Measurements from ENCODE around the gene TEP1. TPM values are rescaled to one million over a fixed set of nuclear protein-coding genes. Genes with fewer than 3 reads are reported as not detected.

TEP1 gene
- total and polyA plus RNA-seq, 2 of the 13 experiments (the other 11 are each of a cell fraction or from before 2014, with no cell fraction given), result 11.0 to 12.8 TPM

- TF ChIP-seq JUND (CRISPR knock-in tag; IDR thresholded peaks at IDR 0.05), result no peak
- TF ChIP-seq TFDP2 (CRISPR knock-in tag; IDR thresholded peaks at IDR 0.05), result peak; percentile 20; the same call in 1 of the 2 replicates
- TF ChIP-seq SALL1 (CRISPR knock-in tag; IDR thresholded peaks at IDR 0.05), result peak; percentile 85
- TF ChIP-seq ATF4 (CRISPR knock-in tag; IDR thresholded peaks at IDR 0.05), result no peak; a peak in 1 of 4 replicates
- no peak for TF ChIP-seq HNF4G (IDR thresholded peaks at IDR 0.05; ENCODE audit: borderline replicate concordance, low read depth, low read length)
- no peak for TF ChIP-seq HNF4G (CRISPR knock-in tag; IDR thresholded peaks at IDR 0.05; ENCODE audit: borderline replicate concordance, low read depth)
- TF ChIP-seq ZNF687 (CRISPR knock-in tag; IDR thresholded peaks at IDR 0.05), result peak; percentile 95
- no peak for TF ChIP-seq ZNF260 (CRISPR knock-in tag; IDR thresholded peaks at IDR 0.05; ENCODE audit: borderline replicate concordance, low read depth)
- no peak for TF ChIP-seq PHF8 (CRISPR knock-in tag; IDR thresholded peaks at IDR 0.05)
- 0 out of 2 replicates have a peak, but pooled peaks have one; percentile 34 for TF ChIP-seq POGK (CRISPR knock-in tag; conservative IDR thresholded peaks at IDR 0.05)
- TF ChIP-seq GABPB1 (CRISPR knock-in tag; IDR thresholded peaks at IDR 0.05), result peak; percentile 52; the same call in 1 of the 2 replicates
- no peak for TF ChIP-seq KDM3A (CRISPR knock-in tag; IDR thresholded peaks at IDR 0.05; ENCODE audit: low read depth)
- no peak for TF ChIP-seq NR0B2 (CRISPR knock-in tag; IDR thresholded peaks at IDR 0.05)
- TF ChIP-seq ZNF124 (CRISPR knock-in tag; IDR thresholded peaks at IDR 0.05), result no peak
- peak; percentile 22; the same call in 1 of the 2 replicates for TF ChIP-seq HMG20A (CRISPR knock-in tag; IDR thresholded peaks at IDR 0.05; ENCODE audit: borderline replicate concordance)
- TF ChIP-seq SRY (CRISPR knock-in tag; IDR thresholded peaks at IDR 0.05), result no peak
- TF ChIP-seq ZNF180 (CRISPR knock-in tag; IDR thresholded peaks at IDR 0.05; ENCODE audit: borderline replicate concordance, low read depth), result no peak
- TF ChIP-seq ZNF629 (CRISPR knock-in tag; conservative IDR thresholded peaks at IDR 0.05), result no peak
- peak; percentile 41; the same call in 1 of the 2 replicates for TF ChIP-seq SOX5 (CRISPR knock-in tag; IDR thresholded peaks at IDR 0.05; ENCODE audit: borderline replicate concordance)
These were observed 16.7 kb upstream of the TEP1 start (continued) for GRCh38 chr14:20429801-20430669.
